T47D (cell line): Measurements from ENCODE around the gene TPSD1.

ENCODE experiments used
- DNase-seq, 2 experiments: peaks; one replicate each; pipeline versions ENCODE4 v3.0.0 to v3.0.0-alpha.2; 2011 to 2012; ENCODE audit warnings: low read depth in 1 of 2, low spot score in 1 of 2
- JUND ChIP-seq: IDR thresholded peaks from 2 replicates; pipeline ENCODE4 v1.6.1; 2012; ENCODE audit warnings: low read depth
- in situ Hi-C: cut with HindIII; loops from 2 replicates; pipeline ENCODE4 v1.10.0; 2016; ENCODE audit warnings: low sequenced_read_pairs, low pct_unique_long_range_greater_than_20kb

TPSD1 gene

GRCh38 chr16:1216296-1216619, 39.6 kb upstream of the TPSD1 start:
- DNase-seq: no peak
- TF ChIP-seq JUND: no peak
- in situ Hi-C loops: no loop called here

GRCh38 chr16:1216681-1217400, 39.0 kb upstream of the TPSD1 start:
- DNase-seq: no peak
- no peak for TF ChIP-seq JUND
- in situ Hi-C loops: no loop called here

GRCh38 chr16:1217526-1217925, 38.3 kb upstream of the TPSD1 start:
- no peak for TF ChIP-seq JUND
- no peak for DNase-seq
- in situ Hi-C loops: no loop called here

- in situ Hi-C loops: no loop called here
- no peak for DNase-seq
- no peak for TF ChIP-seq JUND
Observed at GRCh38 chr16:1218061-1218929, 37.6 kb upstream of the TPSD1 start.

GRCh38 chr16:1218930-1219611, 36.8 kb upstream of the TPSD1 start:
- DNase-seq: no peak
- in situ Hi-C loops: no loop called here

GRCh38 chr16:1220098-1220728, 35.7 kb upstream of the TPSD1 start:
- in situ Hi-C loops: no loop called here
- no peak for TF ChIP-seq JUND

More at GRCh38 chr16:1218930-1219611, 36.8 kb upstream of the TPSD1 start:
- TF ChIP-seq JUND: no peak

GRCh38 chr16:1220841-1221627, 34.8 kb upstream of the TPSD1 start:
- no peak for TF ChIP-seq JUND

More at GRCh38 chr16:1220098-1220728, 35.7 kb upstream of the TPSD1 start:
- no peak for DNase-seq

GRCh38 chr16:1221628-1222552, 34.0 kb upstream of the TPSD1 start:
- no peak for TF ChIP-seq JUND
- in situ Hi-C loops: no loop called here
- DNase-seq: no peak

More at GRCh38 chr16:1220841-1221627, 34.8 kb upstream of the TPSD1 start:
- in situ Hi-C loops: no loop called here
- DNase-seq: no peak

GRCh38 chr16:1222553-1223354, 33.1 kb upstream of the TPSD1 start:
- in situ Hi-C loops: no loop called here
- no peak for DNase-seq

GRCh38 chr16:1223355-1224214, 32.3 kb upstream of the TPSD1 start:
- DNase-seq: no peak
- no peak for TF ChIP-seq JUND
- in situ Hi-C loops: no loop called here

More at GRCh38 chr16:1222553-1223354, 33.1 kb upstream of the TPSD1 start:
- no peak for TF ChIP-seq JUND
